GM21515 (cell line): ENCODE measurements around the gene RMI2.
A peak's percentile ranks its signal among the peaks of the same experiment; 100 is the strongest.
"Not testable (repeated sequence)": the region's sequence is repeated elsewhere in the genome, so short reads cannot be mapped to it uniquely, and the experiment has no call there.

Experiments used
- ATAC-seq: cut with Tn5 transposase; IDR thresholded peaks from one replicate; pipeline ENCODE4 v1.9.1; 2021; ENCODE audit not compliant: unreplicated experiment

The RMI2 gene

GRCh38 chr16:11345040-11345862 lies at the start of gene RMI2:
RMI2 (plus strand) TSS chr16:11345459; CDS start chr16:11345472, 13 bp downstream.
- ATAC-seq: peak; percentile 97

DNA sequence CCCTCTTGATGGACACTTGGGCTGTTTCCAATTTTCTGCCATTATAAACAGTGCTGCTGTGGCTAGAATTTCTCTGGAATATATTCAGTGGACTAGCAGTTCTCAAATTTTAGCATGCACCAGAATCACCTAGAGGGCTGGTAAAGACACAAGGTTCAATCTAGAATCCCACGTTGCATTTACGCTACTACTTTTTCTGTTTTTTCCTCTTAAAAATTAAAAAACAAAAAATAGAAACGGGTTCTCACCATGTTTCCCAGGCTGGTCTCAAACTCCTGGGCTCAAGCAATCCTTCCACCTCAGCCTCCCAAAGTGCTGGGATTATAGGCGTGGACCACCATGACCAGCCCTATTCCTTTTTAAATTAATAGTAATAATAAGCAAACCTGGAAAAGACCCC lies 49.6 kb upstream of the RMI2 start:
- no peak for ATAC-seq

DNA sequence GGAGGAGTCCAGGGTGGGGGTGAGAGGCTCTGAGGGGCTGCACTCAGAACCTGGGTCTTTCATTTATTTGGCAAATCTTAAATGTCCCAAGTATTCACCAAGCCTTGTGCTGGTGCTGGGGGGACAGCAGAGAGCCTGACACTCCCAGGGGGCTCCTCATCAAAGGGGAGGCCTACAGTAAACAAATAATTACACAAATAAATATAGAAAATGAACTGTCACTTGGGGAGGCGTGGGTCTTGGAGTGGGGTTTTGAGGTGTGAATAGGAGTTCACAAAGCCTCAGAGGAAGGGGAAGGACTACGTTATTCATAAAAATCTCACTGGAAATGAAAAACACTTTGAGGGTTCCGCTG lies 48.9 kb upstream of the RMI2 start:
- ATAC-seq: no peak

GRCh38 chr16:11296706-11297491 lies 48.4 kb upstream of the RMI2 start:
- peak; percentile 19 for ATAC-seq

- ATAC-seq: peak; percentile 66
Measured at GRCh38 chr16:11297492-11298142, 47.6 kb upstream of the RMI2 start.

GRCh38 chr16:11298143-11298900 lies 46.9 kb upstream of the RMI2 start:
- no peak for ATAC-seq

- not testable (repeated sequence) for ATAC-seq
Measured at GRCh38 chr16:11298950-11299547, 46.2 kb upstream of the RMI2 start.

GRCh38 chr16:11299865-11300559 lies 45.2 kb upstream of the RMI2 start:
- ATAC-seq: no peak

GRCh38 chr16:11300560-11300892 lies 44.7 kb upstream of the RMI2 start:
- ATAC-seq: no peak

- no peak for ATAC-seq
Measured at GRCh38 chr16:11301645-11302501, 43.4 kb upstream of the RMI2 start.

- ATAC-seq: no peak
Measured at GRCh38 chr16:11302977-11303376, 42.3 kb upstream of the RMI2 start.

DNA sequence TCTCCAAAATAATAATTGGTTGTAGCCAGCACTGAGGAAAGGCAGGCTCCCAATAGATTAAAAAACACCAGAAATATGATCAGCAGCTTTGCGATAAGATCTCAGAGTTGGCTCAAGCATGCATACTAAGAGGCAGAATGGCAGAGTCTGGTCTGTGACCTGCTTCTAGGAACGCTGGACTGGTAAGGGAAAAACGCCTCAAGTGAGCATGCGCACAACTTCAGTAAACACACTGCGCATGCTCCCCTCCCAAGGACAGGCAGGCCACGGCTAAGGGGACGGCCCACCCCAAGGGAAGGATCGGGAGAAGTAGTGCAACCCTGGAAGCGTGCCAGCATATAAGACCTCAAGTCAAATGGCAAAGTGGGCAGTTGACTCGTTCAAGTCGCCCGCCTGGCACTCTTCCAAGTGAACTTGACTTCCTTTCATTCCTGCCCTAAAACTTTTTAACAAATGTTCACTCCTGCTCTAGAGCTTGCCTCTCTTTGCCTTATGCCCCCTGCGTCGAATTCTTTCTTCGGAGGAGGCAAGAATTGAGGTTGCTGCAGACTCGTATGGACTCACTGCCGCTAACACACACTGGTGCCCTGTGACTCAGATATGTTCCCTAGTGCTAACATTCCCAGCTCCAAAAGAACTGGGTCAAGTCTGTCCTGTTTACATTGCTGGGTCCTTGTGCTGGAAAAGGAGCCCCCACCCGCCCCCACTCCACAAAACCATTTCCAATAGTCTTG lies 41.7 kb upstream of the RMI2 start:
- ATAC-seq: no peak

- ATAC-seq: no peak
Measured at GRCh38 chr16:11306381-11306780, 38.9 kb upstream of the RMI2 start.

DNA sequence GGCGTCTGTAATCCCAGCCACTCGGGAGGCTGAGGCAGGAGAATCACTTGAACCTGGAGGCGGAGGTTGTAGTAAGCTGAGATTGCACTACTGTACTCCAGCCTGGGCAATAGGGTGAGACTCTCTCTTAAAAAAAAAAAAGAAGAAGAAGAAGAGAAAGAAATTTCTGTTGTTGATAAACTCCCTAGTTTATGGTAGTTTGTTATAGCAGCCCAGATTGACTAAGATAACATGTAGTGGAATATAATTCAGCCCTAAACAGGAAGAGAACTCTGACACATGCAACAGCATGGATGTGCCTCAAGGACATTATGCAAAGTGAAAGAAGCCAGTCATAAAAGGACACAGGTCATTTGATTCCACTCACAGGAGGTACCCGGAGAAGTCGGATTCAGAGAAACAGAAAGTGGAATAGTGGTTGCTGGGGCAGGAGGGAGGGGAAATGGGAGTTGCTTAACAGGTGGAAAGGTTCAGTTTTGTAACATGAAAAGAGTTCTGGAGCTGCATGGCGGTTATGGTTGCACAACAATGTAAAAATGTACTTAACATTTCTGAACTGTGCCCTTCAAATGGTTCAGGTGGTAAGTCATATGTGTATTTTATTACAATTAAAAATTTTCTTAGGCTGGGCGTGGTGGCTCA lies 38.1 kb upstream of the RMI2 start:
- ATAC-seq: no peak

- no peak for ATAC-seq
Measured at GRCh38 chr16:11307639-11308492, 37.4 kb upstream of the RMI2 start.

GRCh38 chr16:11308493-11309283 lies 36.6 kb upstream of the RMI2 start:
- ATAC-seq: no peak
